Endothelial cell of umbilical vein (primary cell): Measurements from ENCODE around the gene KIF6.

Experiments
- JUN ChIP-seq: IDR thresholded peaks from 2 replicates; pipeline ENCODE4 v1.6.1; 2011; ENCODE audit warnings: borderline replicate concordance, low read depth; ENCODE audit not compliant: insufficient read length, insufficient read depth
- MAX ChIP-seq: IDR thresholded peaks from 2 replicates; pipeline ENCODE4 v1.6.1; 2011; ENCODE audit not compliant: insufficient read depth, insufficient read length
- POLR2A ChIP-seq: IDR thresholded peaks from 2 replicates; pipeline ENCODE4 v1.6.1; 2012; ENCODE audit warnings: low read depth, mild to moderate bottlenecking, control low read depth, low read length
- TF ChIP-seq, protein P1 (sequence below), 2 donors: IDR thresholded peaks; 1 replicate in 1 of 2; 2 replicates in 1 of 2; pipeline ENCODE4 v1.5.1; 2011; ENCODE audit warnings: low read length in 2 of 2, mild to moderate bottlenecking in 2 of 2, moderate library complexity in 2 of 2, control low read depth in 1 of 2, inconsistent platforms in 1 of 2, low read depth in 1 of 2; ENCODE audit not compliant: insufficient read depth in 1 of 2; ENCODE audit errors: extremely low read depth in 1 of 2

- TF ChIP-seq, protein P1, sequence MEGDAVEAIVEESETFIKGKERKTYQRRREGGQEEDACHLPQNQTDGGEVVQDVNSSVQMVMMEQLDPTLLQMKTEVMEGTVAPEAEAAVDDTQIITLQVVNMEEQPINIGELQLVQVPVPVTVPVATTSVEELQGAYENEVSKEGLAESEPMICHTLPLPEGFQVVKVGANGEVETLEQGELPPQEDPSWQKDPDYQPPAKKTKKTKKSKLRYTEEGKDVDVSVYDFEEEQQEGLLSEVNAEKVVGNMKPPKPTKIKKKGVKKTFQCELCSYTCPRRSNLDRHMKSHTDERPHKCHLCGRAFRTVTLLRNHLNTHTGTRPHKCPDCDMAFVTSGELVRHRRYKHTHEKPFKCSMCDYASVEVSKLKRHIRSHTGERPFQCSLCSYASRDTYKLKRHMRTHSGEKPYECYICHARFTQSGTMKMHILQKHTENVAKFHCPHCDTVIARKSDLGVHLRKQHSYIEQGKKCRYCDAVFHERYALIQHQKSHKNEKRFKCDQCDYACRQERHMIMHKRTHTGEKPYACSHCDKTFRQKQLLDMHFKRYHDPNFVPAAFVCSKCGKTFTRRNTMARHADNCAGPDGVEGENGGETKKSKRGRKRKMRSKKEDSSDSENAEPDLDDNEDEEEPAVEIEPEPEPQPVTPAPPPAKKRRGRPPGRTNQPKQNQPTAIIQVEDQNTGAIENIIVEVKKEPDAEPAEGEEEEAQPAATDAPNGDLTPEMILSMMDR (IDR thresholded peaks at IDR 0.05; ENCODE audit: extremely low read depth in 1 of 2, insufficient read depth in 1 of 2, low read depth in 1 of 2, low read length in 2 of 2) = no peak
- no peak for TF ChIP-seq POLR2A
- no peak for TF ChIP-seq MAX
- TF ChIP-seq JUN = no peak
These were observed 280.7 kb downstream of the KIF6 start for GRCh38 chr6:39444479-39445019.
